Chondrocyte (in vitro differentiated cells): ENCODE results near the gene TRIM31. TPM values are rescaled to one million over a fixed set of nuclear protein-coding genes. Genes with fewer than 3 reads are reported as not detected.
A peak's percentile ranks its signal among the peaks of the same experiment; 100 is the strongest.

Experiments used
- DNase-seq: peaks from one replicate; pipeline ENCODE4 v3.0.0; 2021; ENCODE audit warnings: mixed read lengths, low spot score
- H3K27ac Mint-ChIP-seq: one replicate; pipeline ENCODE4 v1.8.0; 2021; ENCODE audit warnings: mild to moderate bottlenecking, moderate library complexity, mixed read lengths; ENCODE audit not compliant: unreplicated experiment
- H3K27me3 Mint-ChIP-seq: 2 replicates; pipeline ENCODE4 v1.8.0; 2021; ENCODE audit warnings: low read depth, mixed read lengths
- H3K36me3 Mint-ChIP-seq: 2 replicates; pipeline ENCODE4 v1.8.0; 2021; ENCODE audit warnings: low read depth, mixed read lengths
- H3K4me1 Mint-ChIP-seq: 2 replicates; pipeline ENCODE4 v1.8.0; 2021; ENCODE audit warnings: low read depth, mild to moderate bottlenecking, mixed read lengths
- H3K4me3 Mint-ChIP-seq: one replicate; pipeline ENCODE4 v1.8.0; 2021; ENCODE audit warnings: mild to moderate bottlenecking, moderate library complexity, mixed read lengths; ENCODE audit not compliant: unreplicated experiment
- H3K9me3 Mint-ChIP-seq: 2 replicates; pipeline ENCODE4 v1.8.0; 2021; ENCODE audit warnings: low read depth, mixed read lengths
- CTCF ChIP-seq: fragments of 200-600 bp; sonication (generic); IDR thresholded peaks from 2 replicates; pipeline ENCODE4 v1.5.0; 2021; ENCODE audit warnings: antibody characterized with exemption, mild to moderate bottlenecking, moderate library complexity
- total RNA-seq: library from RNA; stranded (reverse); gene quantifications from 3 replicates; pipeline ENCODE4 v1.2.1, GENCODE V29; 2021

Gene TRIM31
- total RNA-seq, 1 donor from 2014 or later, result not detected

GRCh38 chr6:30087876-30088275, 25.0 kb downstream of the TRIM31 start:
- H3K36me3 Mint-ChIP-seq, result peaks cover 1% of the 10 kb centered on the region
- DNase-seq, result no peak
- peaks cover 15% of the 10 kb centered on the region for H3K4me1 Mint-ChIP-seq
- H3K27me3 Mint-ChIP-seq, result peaks cover 51% of the 10 kb centered on the region
- H3K27ac Mint-ChIP-seq, result no peak overlapping the region
- H3K4me3 Mint-ChIP-seq, result no peak overlapping the region
- no peaks in the 10 kb centered on the region for H3K9me3 Mint-ChIP-seq
- TF ChIP-seq CTCF, result no peak

GRCh38 chr6:30077218-30077617, 35.7 kb downstream of the TRIM31 start:
- no peaks in the 10 kb centered on the region for H3K9me3 Mint-ChIP-seq
- no peak for TF ChIP-seq CTCF
- no peak overlapping the region for H3K4me3 Mint-ChIP-seq
- no peak overlapping the region for H3K27ac Mint-ChIP-seq
- H3K4me1 Mint-ChIP-seq, result peaks cover 20% of the 10 kb centered on the region
- peaks cover 62% of the 10 kb centered on the region for H3K27me3 Mint-ChIP-seq
- H3K36me3 Mint-ChIP-seq, result peaks cover 3% of the 10 kb centered on the region
- no peak for DNase-seq

DNA sequence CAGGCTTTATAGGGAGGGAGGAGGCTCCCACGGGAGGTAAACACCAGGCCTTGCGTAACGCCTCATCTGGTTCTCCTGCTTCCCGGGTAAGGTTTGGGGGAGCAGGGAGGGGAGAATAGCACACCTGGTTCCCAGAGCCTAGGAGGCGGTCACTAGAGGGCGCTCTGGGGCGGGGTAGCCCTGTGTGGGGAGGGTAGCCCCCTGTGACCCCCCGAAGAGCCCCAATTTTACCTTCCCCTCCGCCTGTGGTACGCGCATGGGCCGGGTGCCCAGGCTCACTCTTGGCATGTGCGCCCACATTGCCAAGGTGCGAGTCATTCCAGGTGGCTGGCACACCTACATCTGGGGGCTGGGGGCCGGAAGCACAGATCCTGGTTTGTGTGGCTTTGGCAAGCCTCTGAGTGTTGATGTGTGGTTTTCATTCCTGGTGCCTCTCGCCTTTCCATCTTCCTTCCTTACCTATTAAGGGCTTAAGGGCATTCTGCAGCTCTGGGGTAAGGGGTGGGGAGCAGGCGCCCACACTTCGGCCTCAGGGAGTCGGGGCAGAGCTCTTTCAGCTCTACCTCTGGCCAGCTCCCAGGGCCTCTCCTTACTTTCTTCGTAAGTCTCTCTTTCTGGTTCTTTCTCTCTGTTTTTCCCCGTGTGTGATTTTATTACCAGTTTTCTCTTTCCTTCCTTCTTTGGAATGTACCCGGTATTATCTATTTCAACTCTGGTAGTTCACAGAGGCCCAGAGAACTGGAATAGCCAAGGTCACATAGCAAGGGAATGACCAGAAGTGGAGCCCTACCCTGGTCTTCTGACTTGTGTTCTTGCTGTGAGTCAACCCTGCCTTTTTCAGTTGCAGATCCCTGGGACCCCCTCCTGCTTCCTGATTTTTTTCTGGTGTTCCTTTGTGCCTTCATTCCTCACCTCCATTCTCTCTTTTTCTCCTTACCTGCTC, 36.8 kb downstream of the TRIM31 start:
- H3K4me3 Mint-ChIP-seq, result peak overlapping the region; percentile 55
- peaks cover 71% of the 10 kb centered on the region for H3K27me3 Mint-ChIP-seq
- peaks cover 8% of the 10 kb centered on the region for H3K36me3 Mint-ChIP-seq
- no peaks in the 10 kb centered on the region for H3K9me3 Mint-ChIP-seq
- H3K27ac Mint-ChIP-seq, result no peak overlapping the region
- no peak for DNase-seq
- H3K4me1 Mint-ChIP-seq, result peaks cover 25% of the 10 kb centered on the region
- peak; percentile 74 for TF ChIP-seq CTCF

GRCh38 chr6:30075094-30075789, 37.6 kb downstream of the TRIM31 start, which contains the start of gene RNF39:
Gene RNF39, minus strand, starts transcription at chr6:30075769. Its CDS starts 184 bp downstream, at chr6:30075585.
- no peak for TF ChIP-seq CTCF
- Mint-ChIP-seq H3K27ac (no peak within 1 kb of the TSS), H3K36me3 (peaks cover 12% of the 10 kb centered on the region), H3K9me3 (no peaks in the 10 kb centered on the region), H3K27me3 (peaks cover 79% of the 10 kb centered on the region), H3K4me1 (peaks cover 32% of the 10 kb centered on the region), H3K4me3 (peak within 1 kb of the TSS; percentile 65)
- no peak for DNase-seq

- DNase-seq, result no peak
- H3K4me1 Mint-ChIP-seq, result peaks cover 32% of the 10 kb centered on the region
- peaks cover 20% of the 10 kb centered on the region for H3K36me3 Mint-ChIP-seq
- peaks cover 82% of the 10 kb centered on the region for H3K27me3 Mint-ChIP-seq
- no peak for TF ChIP-seq CTCF
- no peak overlapping the region for H3K27ac Mint-ChIP-seq
- H3K9me3 Mint-ChIP-seq, result no peaks in the 10 kb centered on the region
- H3K4me3 Mint-ChIP-seq, result peak overlapping the region; percentile 65
These were observed 38.4 kb downstream of the TRIM31 start for GRCh38 chr6:30074331-30075093.
